Raji (cell line): Measurements from ENCODE around the gene TNIP3.

Experiments
- POLR2A ChIP-seq: IDR thresholded peaks from 2 replicates; pipeline ENCODE4 v1.6.1; 2011; ENCODE audit warnings: low read depth, low read length, control low read depth; ENCODE audit not compliant: insufficient read depth

The TNIP3 gene

GRCh38 chr4:121122661-121123060 lies 41.5 kb downstream of the TNIP3 start:
- TF ChIP-seq POLR2A: no peak

DNA sequence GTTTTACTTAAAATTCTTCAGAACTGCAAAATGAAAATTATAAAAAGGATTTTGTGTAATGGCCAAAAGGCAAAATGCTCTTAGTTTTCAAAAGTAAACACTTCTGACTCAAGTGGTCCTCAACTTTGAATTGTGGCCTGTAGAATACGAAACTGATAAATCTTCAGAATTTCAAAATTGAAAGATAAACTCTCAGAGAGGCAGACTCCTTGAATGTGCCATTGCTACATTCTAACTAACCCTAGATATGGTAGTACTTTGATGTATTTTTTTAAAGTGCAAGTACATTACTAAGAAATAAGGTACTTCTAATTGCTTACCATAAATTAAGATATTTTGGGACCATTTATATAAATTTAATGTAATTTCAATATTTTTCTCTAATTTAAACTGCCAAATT lies 44.4 kb downstream of the TNIP3 start:
- no peak for TF ChIP-seq POLR2A

GRCh38 chr4:121118344-121118743 lies 45.8 kb downstream of the TNIP3 start:
- no peak for TF ChIP-seq POLR2A

- no peak for TF ChIP-seq POLR2A
Observed at GRCh38 chr4:121114756-121115155, 49.4 kb downstream of the TNIP3 start.

DNA sequence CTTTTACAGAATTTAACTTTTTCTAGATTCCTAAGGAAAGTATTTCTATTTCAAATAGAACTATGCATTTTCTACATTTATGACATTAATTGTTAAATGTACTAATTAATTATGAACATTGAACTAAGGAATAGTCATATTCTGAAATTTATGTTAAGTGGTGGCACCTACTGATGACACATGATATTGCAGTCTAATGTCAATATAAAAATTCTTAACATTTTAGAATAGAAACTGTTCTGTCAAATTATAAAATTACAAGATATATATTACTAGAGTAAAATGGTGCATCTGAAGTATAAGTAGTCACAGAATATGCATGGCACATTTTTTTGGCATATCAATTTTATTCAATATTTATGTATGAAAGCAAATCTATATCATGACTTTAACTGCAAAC lies 51.6 kb downstream of the TNIP3 start:
- no peak for TF ChIP-seq POLR2A

DNA sequence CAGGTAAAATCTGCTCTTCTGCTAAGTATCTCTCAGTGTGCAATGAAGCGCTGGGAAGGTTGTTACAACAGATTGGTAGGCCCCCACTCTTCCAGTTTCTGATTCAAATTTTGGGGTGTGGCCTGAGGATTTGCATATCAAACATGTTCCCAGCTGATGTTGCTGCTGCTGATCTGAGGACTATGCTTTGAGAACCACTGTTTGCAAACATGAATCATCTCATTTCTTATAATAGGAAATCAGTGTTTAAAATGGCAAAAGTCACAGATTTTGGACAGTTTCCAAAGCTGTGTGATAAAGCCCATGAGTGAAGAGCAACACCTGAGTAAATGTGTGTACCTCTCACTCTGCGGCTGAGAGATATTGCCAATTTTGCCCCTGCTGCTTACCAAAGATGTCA lies 55.6 kb downstream of the TNIP3 start:
- TF ChIP-seq POLR2A: no peak

DNA sequence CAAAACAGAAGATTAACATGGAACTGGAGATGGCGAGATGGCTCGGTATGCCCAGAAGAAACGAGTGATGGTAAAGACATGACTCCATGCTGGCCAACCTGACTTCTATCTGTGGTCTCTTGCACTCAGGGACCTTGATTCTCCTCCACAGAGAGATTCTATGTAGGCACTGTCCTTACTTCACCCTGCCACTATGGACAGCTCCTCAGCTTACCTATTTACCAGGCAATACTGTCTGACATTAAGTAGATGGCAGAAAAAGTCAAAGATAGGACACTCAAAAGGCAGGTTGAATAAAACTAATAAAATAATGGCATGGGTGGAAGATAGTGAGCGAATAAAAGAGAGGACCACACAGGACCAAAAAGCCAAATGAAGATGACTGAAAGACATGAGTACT lies 56.6 kb downstream of the TNIP3 start:
- TF ChIP-seq POLR2A: no peak

DNA sequence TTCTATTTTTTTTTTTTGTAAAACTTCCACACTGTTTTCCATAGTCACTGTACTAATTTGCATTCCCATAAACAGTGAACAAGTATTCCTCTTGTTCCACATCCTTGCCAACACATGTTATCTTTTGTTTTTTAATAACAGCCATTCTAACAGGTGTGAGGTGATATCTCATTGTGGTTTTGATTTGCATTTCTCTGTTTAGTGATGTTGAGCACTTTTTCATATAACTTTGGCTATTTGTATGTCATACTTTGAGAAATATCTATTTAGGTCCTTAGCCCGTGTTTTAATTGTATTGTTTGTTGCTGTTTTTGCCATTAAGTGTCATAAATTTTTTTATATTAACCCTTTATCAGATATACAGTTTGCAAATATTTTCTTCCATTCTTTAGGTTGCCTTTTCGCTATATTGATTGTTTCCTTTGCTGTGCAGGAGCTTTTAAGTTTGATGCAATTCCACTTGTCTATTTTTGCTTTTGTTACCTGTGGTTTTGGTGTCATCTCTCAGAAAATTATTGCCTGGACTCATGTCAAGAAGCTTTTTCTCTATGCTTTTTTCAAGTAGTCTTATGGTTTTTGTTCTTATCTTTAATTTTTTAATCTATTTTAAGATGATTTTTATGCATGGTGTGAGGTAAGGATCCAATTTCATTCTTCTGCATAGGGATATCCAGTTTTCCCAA lies 63.9 kb downstream of the TNIP3 start:
- TF ChIP-seq POLR2A: no peak

DNA sequence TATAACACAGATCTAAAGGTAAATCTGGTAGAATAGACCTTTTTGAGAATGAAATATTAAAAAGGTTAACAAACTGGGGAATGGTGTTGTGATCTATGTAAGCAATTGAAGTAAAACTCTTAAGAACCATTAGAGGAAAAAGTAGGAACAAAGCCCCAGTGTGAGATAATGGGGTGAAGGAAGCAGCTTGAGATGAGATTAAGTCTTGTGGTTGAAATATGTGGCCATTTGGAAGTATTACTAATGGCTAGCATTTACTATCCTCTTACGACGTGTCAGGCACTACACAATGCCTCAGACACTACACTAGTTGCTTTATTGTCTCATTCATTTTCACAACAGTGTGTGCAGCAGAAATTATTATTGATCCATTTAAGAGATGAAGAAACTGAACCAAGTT lies 65.9 kb downstream of the TNIP3 start:
- TF ChIP-seq POLR2A: no peak

- TF ChIP-seq POLR2A: no peak
Observed at GRCh38 chr4:121096629-121097028, 67.5 kb downstream of the TNIP3 start.

GRCh38 chr4:121096191-121096590 lies 67.9 kb downstream of the TNIP3 start:
- no peak for TF ChIP-seq POLR2A

DNA sequence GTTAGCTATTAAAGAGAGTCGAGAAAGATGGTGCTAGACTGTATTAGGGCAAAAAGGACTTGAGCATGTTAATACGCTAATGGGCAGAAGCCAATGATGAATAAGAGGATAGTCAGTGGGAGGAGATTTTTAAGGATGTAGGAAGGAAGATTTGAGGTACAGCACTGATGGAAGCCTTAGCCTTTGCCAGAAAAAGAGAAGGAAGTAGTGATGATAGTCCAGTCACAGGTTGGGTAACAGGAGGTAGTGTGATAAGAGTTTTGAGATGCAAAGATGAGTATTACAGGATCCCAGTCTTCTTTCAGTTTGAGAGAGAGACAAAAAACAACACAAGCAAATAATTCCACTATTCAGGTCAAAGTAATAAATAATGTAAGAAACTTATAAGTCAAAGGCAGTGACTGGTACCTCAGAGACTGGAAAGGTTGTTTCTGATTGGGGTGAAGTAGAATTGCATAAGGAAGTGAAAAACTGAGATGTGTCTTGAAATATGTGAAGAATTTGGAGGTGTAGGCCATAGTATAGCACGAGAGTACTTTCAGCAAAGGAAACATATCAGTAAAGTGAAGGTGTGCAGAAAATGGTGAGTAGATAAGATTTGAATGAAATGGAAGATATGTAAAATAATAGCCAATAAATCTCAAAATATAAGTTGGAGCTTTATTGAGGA lies 69.7 kb downstream of the TNIP3 start:
- no peak for TF ChIP-seq POLR2A

DNA sequence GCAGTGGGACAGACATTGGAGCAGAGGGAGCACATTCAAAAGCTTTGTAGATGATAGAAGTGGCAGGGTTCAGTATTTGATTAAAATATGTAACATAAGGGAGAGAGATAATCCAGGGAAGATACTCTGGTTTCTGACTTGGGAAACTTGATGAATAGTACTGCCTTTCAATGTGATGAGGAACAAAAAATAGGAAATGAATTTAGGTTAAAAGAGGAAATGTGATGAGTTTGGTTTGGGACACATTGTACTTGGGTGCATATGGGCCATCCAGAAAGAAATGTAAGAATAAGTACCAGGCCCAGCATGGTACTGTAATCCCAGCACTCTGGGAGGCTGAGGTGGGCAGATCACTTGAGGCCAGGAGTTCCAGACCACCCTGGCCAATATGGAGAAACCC lies 70.9 kb downstream of the TNIP3 start:
- TF ChIP-seq POLR2A: no peak

- TF ChIP-seq POLR2A: no peak
Observed at GRCh38 chr4:121091941-121092340, 72.2 kb downstream of the TNIP3 start.

DNA sequence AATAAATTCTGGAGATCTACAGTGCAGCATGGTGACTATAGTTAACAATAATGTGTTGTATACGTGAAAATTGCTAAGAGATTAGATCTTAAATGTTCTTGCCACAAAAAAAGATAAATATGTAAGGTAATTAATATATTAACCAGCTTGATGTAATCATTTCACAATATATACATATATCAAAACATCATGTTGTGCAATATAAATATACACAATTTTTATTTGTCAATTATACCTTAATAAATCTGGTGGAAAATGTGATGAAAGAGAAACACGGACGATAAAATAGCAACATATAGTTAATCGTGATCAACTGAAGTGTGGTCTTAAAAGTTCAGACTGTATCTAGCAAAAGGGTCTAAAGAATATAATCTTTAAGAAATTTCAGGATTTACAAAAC lies 75.3 kb downstream of the TNIP3 start:
- no peak for TF ChIP-seq POLR2A
